Neutrophil (primary cell): Measurements from ENCODE around the gene KRTAP10-2.
"Not testable (repeated sequence)": the region's sequence is repeated elsewhere in the genome, so short reads cannot be mapped to it uniquely, and the experiment has no call there.

ENCODE experiments used
- H3K27ac ChIP-seq: fragments of 200-600 bp; sonication (generic); 2 replicates; pipeline ENCODE4 v1.5.1; 2016; ENCODE audit warnings: mild to moderate bottlenecking, moderate library complexity
- H3K27me3 ChIP-seq: fragments of 200-600 bp; sonication (generic); 2 replicates; pipeline ENCODE4 v1.6.0; 2016; ENCODE audit warnings: mild to moderate bottlenecking
- H3K36me3 ChIP-seq: fragments of 200-600 bp; sonication (generic); 2 replicates; pipeline ENCODE4 v1.5.1; 2017
- H3K4me1 ChIP-seq, 2 experiments: fragments of 200-600 bp in 1 of 2; sonication (generic) in 1 of 2; 1 replicate in 1 of 2; 2 replicates in 1 of 2; pipeline versions ENCODE4 v1.5.1 to v1.6.1; 2013 to 2016; ENCODE audit warnings: low read depth in 1 of 2, low read length in 1 of 2, mild to moderate bottlenecking in 1 of 2, moderate library complexity in 1 of 2; ENCODE audit not compliant: control insufficient read depth in 1 of 2, insufficient read depth in 1 of 2
- H3K4me3 ChIP-seq, 2 experiments: fragments of 200-600 bp in 1 of 2; sonication (generic) in 1 of 2; 1 replicate in 1 of 2; 2 replicates in 1 of 2; pipeline ENCODE4 v1.5.1; 2013 to 2016; ENCODE audit warnings: low read depth in 1 of 2, low read length in 1 of 2, mild to moderate bottlenecking in 1 of 2, moderate library complexity in 1 of 2
- H3K9me3 ChIP-seq: fragments of 200-600 bp; sonication (generic); 2 replicates; pipeline ENCODE4 v1.5.1; 2016
- TF ChIP-seq, protein P1 (sequence below): fragments of 200-600 bp; sonication (generic); IDR thresholded peaks from 2 replicates; pipeline ENCODE4 v1.5.1; 2016; ENCODE audit warnings: antibody characterized with exemption

The KRTAP10-2 gene

DNA sequence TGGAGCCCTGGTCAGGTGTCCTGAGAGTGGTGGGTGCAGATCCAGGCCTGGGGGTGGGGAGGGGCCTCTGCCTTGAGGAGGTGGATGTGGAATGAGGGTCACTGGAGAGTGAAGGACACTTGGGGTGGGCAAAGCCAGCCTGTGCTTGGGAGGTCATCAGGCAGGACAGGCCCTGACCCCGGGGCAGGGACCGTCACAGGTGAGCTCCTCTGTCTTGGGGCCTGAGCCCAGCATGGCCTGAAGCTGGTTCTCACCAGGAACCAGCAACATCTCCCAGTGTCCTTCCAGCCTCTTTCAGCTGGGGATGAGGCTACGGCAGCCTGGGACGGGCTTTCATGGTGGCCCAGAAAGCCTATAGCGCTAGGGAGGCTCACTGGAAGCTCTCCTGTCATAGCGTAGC is 831 bp upstream of the KRTAP10-2 start:
- TF ChIP-seq, protein P1, sequence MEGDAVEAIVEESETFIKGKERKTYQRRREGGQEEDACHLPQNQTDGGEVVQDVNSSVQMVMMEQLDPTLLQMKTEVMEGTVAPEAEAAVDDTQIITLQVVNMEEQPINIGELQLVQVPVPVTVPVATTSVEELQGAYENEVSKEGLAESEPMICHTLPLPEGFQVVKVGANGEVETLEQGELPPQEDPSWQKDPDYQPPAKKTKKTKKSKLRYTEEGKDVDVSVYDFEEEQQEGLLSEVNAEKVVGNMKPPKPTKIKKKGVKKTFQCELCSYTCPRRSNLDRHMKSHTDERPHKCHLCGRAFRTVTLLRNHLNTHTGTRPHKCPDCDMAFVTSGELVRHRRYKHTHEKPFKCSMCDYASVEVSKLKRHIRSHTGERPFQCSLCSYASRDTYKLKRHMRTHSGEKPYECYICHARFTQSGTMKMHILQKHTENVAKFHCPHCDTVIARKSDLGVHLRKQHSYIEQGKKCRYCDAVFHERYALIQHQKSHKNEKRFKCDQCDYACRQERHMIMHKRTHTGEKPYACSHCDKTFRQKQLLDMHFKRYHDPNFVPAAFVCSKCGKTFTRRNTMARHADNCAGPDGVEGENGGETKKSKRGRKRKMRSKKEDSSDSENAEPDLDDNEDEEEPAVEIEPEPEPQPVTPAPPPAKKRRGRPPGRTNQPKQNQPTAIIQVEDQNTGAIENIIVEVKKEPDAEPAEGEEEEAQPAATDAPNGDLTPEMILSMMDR = no peak
- H3K27ac ChIP-seq = no peak overlapping the region
- H3K4me3 ChIP-seq = no peak overlapping the region
- no peaks in the 10 kb centered on the region for H3K9me3 ChIP-seq
- H3K4me1 ChIP-seq = peaks cover 26 to 32% of the 10 kb centered on the region in 2 experiments
- peaks cover 22% of the 10 kb centered on the region for H3K27me3 ChIP-seq
- H3K36me3 ChIP-seq = no peaks in the 10 kb centered on the region

DNA sequence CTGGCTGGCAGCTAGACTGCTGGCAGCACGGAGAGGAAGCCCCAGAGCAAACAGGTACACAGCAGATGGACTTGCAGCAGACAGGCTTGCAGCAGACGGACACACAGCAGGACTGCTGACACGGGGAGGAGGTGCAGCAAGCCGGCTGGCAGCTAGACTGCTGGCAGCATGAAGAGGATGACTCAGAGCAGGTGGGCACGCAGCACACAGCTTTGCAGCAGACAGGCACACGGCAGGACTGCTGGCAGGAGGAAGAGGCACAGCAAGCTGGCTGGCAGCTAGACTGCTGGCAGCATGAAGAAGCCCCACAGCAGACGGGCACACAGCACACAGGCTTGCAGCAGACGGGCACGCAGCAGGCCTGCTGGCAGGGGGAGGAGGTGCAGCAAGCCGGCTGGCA is 498 bp downstream of the KRTAP10-2 start:
- TF ChIP-seq, protein P1 = no peak
- Histone ChIP-seq H3K4me1 (peaks cover 34 to 45% of the 10 kb centered on the region in 2 experiments), H3K9me3 (no peaks in the 10 kb centered on the region), H3K4me3 (no peak overlapping the region), H3K27me3 (peaks cover 10% of the 10 kb centered on the region), H3K27ac (no peak overlapping the region), H3K36me3 (no peaks in the 10 kb centered on the region)

DNA sequence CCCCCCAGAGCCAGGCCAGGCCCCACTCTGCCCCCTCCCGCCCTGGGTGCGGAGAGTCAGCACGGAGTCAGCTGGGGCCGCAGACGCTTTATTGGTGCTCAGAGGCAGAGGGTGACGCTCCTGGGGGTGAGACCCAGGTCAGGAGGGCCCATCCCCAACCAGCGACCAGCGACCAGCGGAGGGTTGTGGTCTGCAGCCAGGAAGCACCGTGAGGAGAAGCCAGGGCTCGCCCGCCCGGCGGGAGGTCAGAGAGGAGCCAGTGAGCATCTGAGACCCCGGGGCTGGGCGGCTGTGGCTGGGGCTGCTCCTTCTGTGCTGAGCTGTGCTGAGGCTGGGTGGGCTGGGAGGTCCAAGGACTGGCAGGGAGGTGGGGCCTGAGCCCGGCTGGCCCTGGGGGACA is 1.0 kb downstream of the KRTAP10-2 start:
- not testable (repeated sequence) for H3K9me3 ChIP-seq, H3K36me3 ChIP-seq, H3K27me3 ChIP-seq, H3K4me3 ChIP-seq, H3K27ac ChIP-seq
- H3K4me1 ChIP-seq = peaks cover 34 to 45% of the 10 kb centered on the region in 2 experiments

DNA sequence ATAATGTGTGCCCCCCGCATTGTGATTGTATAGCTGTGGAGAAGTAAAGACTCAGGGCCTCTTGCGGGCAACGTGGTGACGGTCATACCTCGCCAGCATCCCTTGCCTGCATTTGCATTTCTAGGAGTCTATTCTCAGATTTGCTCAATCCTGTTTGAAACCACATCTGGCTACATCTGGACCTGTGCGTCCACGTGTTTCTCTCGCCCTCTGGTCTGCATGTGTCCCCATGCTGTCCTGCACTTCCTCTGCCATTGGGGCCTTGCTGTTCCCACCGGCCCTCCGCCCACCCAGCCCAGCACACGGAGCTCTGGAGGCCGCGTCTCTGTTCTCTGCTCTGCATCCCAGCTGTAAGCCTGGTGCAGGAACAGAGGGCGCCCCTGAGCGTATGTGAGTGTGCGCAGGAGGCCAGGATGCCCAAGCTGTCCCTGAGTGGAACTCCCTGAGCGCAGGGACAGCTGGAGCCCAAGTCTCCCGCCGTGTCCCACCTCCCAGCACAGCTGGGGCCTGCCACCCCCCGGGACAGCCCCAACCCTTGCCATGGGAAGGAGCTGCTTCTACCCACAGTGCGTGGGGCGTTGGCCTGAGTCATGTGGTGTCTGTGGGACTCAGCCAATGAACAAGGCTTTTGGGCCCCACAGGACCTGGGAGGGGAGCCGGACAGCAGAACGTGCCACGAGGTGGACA is 1.6 kb downstream of the KRTAP10-2 start:
- TF ChIP-seq, protein P1 = no peak
- H3K4me3 ChIP-seq = no peak overlapping the region
- no peaks in the 10 kb centered on the region for H3K9me3 ChIP-seq
- H3K27ac ChIP-seq = no peak overlapping the region
- peaks cover 7% of the 10 kb centered on the region for H3K27me3 ChIP-seq
- no peaks in the 10 kb centered on the region for H3K36me3 ChIP-seq
- H3K4me1 ChIP-seq = peaks cover 34 to 46% of the 10 kb centered on the region in 2 experiments

DNA sequence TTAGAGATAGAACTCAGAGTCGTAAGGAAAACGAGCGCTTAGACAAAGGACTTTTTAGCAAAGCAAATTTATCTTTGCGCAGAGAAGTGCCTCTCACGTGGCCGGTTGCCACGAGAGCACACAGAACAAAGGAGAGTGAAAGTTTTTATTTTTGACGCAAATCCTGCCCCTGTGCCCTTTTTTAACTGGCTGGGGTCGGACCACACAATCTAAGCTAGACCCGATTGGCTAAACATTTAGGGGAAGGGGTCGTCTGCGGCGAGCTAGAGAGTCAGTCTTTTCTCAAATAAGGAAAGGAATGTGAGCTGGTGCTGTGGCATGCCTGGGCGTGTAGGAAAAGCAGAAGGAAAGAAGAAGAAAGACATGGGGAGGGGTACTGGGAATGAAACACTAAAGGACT is 2.4 kb downstream of the KRTAP10-2 start:
- Histone ChIP-seq H3K36me3 (no peaks in the 10 kb centered on the region), H3K9me3 (no peaks in the 10 kb centered on the region), H3K4me1 (peaks cover 37 to 53% of the 10 kb centered on the region in 2 experiments), H3K27me3 (peaks cover 4% of the 10 kb centered on the region), H3K4me3 (no peak overlapping the region), H3K27ac (peak overlapping the region; percentile 87)
- TF ChIP-seq, protein P1 = no peak

DNA sequence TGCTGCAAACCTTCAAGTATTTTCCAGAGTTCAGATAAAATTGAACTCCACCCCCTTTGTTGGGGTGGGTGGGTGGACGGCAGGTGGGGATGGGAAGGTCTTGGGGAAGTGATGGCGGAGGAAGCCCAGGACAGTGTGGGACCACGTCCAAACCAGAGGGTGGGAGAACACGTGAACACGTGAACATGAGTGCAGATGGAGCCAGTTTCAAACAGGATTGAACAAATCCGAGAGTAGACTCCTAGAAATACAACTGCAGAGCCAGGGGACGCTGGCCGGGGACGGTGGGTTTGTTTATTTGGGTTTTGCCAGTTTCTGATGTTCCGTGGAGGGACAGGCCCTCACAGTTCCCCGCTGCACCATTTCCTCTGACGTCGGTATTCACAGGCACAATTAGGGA is 2.9 kb downstream of the KRTAP10-2 start:
- Histone ChIP-seq H3K27me3 (no peaks in the 10 kb centered on the region), H3K27ac (peak overlapping the region; percentile 87)

More for the DNA sequence above, 2.9 kb downstream of the KRTAP10-2 start:
- Histone ChIP-seq H3K4me3 (peak overlapping the region in 1 of 2 experiments; percentile 46), H3K9me3 (no peaks in the 10 kb centered on the region), H3K4me1 (peaks cover 42 to 59% of the 10 kb centered on the region in 2 experiments), H3K36me3 (no peaks in the 10 kb centered on the region)
- TF ChIP-seq, protein P1 = no peak
